Upper lobe of left lung (tissue), 6 donors: ENCODE data around the gene THAP4. TPM values are rescaled to one million over a fixed set of nuclear protein-coding genes. Genes with fewer than 3 reads are reported as not detected.

ENCODE experiments used
- ATAC-seq, 2 donors: fragments of 200-7000 bp; cut with Tn5 transposase; one replicate each; pipeline ENCODE4 v1.9.1; 2022; ENCODE audit warnings: mild to moderate bottlenecking in 2 of 2, moderate library complexity in 2 of 2; ENCODE audit not compliant: low FRiP score in 2 of 2
- DNase-seq, 2 donors: peaks; one replicate each; pipeline ENCODE4 v3.0.0-alpha.2; 2019 to 2020
- H3K27ac ChIP-seq, 4 donors: fragments of 200-600 bp; sonication (generic); one replicate each; pipeline ENCODE4 v1.5.1; 2016 to 2019
- H3K27me3 ChIP-seq, 4 donors: fragments of 200-600 bp; sonication (generic); one replicate each; pipeline ENCODE4 v1.5.1; 2017 to 2019
- H3K36me3 ChIP-seq, 4 donors: fragments of 200-600 bp; sonication (generic); one replicate each; pipeline ENCODE4 v1.5.1; 2016 to 2019
- H3K4me1 ChIP-seq, 4 donors: fragments of 200-600 bp; sonication (generic); one replicate each; pipeline ENCODE4 v1.5.1; 2018 to 2019
- H3K4me3 ChIP-seq, 4 donors: fragments of 200-600 bp; sonication (generic); one replicate each; pipeline ENCODE4 v1.5.1; 2017 to 2019; ENCODE audit warnings: mild to moderate bottlenecking in 2 of 4, moderate library complexity in 1 of 4
- H3K9me3 ChIP-seq, 4 donors: fragments of 200-600 bp; sonication (generic); one replicate each; pipeline ENCODE4 v1.5.1; 2018 to 2019
- CTCF ChIP-seq, 6 experiments: fragments of 450-650 bp in 4 of 6; fragments of 200-600 bp in 2 of 6; sonication (generic) in 2 of 6; IDR thresholded peaks; one replicate each; pipeline ENCODE4 v1.5.1; 2016 to 2019; ENCODE audit warnings: antibody characterized with exemption in 6 of 6
- EP300 ChIP-seq, 4 donors: sonication (generic); formaldehyde crosslinking; IDR thresholded peaks; one replicate each; pipeline ENCODE4 v1.5.1; 2017; ENCODE audit warnings: antibody characterized with exemption in 4 of 4, control low read depth in 2 of 4
- POLR2A ChIP-seq, 4 donors: fragments of 450-650 bp; IDR thresholded peaks; one replicate each; pipeline ENCODE4 v1.5.1; 2016 to 2017; ENCODE audit warnings: antibody characterized with exemption in 4 of 4, mild to moderate bottlenecking in 2 of 4
- POLR2AphosphoS5 ChIP-seq, 2 donors: sonication (generic); formaldehyde crosslinking; IDR thresholded peaks; one replicate each; pipeline ENCODE4 v1.5.1; 2017; ENCODE audit warnings: antibody characterized with exemption in 2 of 2
- WGBS, 2 donors: methylation state at CpG; one replicate each; pipeline ENCODE4 v1.1.5; 2017 to 2018; 5-methylcytosine and 5-hydroxymethylcytosine counted together
- total RNA-seq, 6 donors: library from RNA; depleted of rRNA in 4 of 6; stranded (reverse); fragments of >200 nt in 4 of 6; gene quantifications; one replicate each; pipeline versions ENCODE4 v1.1.0 to v1.2.1, GENCODE V29; 2016 to 2021
- donor health status: DM: no; HTN: no; CAD: no; lungs with moderate emphysema.
- donor health status: DM: no; HTN: yes; CAD: no; lungs with severe emphysema.

THAP4 gene
- total RNA-seq, 6 donors from 2014 or later = 36.6 to 85.9 (median 48.1) TPM

- WGBS, 2 donors = 91 to 95% methylated on average over 12 to 14 of the region's 15 CpGs
These were observed 20.9 kb upstream of the THAP4 start for GRCh38 chr2:241657786-241658254.

GRCh38 chr2:241656190-241656741 lies 19.3 kb upstream of the THAP4 start:
- Histone ChIP-seq H3K4me3 (no peak overlapping the region), H3K36me3 (peaks cover 17 to 97% (median 81%) of the 10 kb centered on the region in 4 donors), H3K9me3 (no peaks in the 10 kb centered on the region), H3K27ac (no peak overlapping the region), H3K4me1 (no peaks in the 10 kb centered on the region), H3K27me3 (no peaks in the 10 kb centered on the region)
- TF ChIP-seq CTCF (IDR thresholded peaks at IDR 0.05) (no peak), EP300 (IDR thresholded peaks at IDR 0.05) (no peak), POLR2A (IDR thresholded peaks at IDR 0.05) (no peak), POLR2AphosphoS5 (IDR thresholded peaks at IDR 0.05) (no peak)
- ATAC-seq = peak in 1 of 2 donors; percentile 7
- 94 to 96% methylated on average over 13 of the region's 13 CpGs for WGBS, 2 donors
- peak in 1 of 2 donors; percentile 63 for DNase-seq

More at GRCh38 chr2:241657786-241658254, 20.9 kb upstream of the THAP4 start:
- DNase-seq (no peak), ATAC-seq (no peak)
- Histone ChIP-seq H3K27ac (no peak overlapping the region), H3K4me3 (no peak overlapping the region), H3K4me1 (no peaks in the 10 kb centered on the region), H3K9me3 (no peaks in the 10 kb centered on the region), H3K27me3 (no peaks in the 10 kb centered on the region), H3K36me3 (peaks cover 17 to 95% (median 76%) of the 10 kb centered on the region in 4 donors)
- no peak for TF ChIP-seq POLR2A (IDR thresholded peaks at IDR 0.05)

GRCh38 chr2:241655516-241656189 lies 18.7 kb upstream of the THAP4 start:
- WGBS, 2 donors = 91 to 94% methylated on average over 17 of the region's 17 CpGs
- Histone ChIP-seq H3K27ac (no peak overlapping the region), H3K4me3 (no peak overlapping the region), H3K9me3 (no peaks in the 10 kb centered on the region), H3K27me3 (no peaks in the 10 kb centered on the region), H3K4me1 (no peaks in the 10 kb centered on the region), H3K36me3 (peaks cover 14 to 97% (median 75%) of the 10 kb centered on the region in 4 donors)
- ATAC-seq (no peak), DNase-seq (peak in 1 of 2 donors; percentile 52)
- TF ChIP-seq EP300 (IDR thresholded peaks at IDR 0.05) = no peak
- TF ChIP-seq CTCF (IDR thresholded peaks at IDR 0.05) = no peak
- no peak for TF ChIP-seq POLR2A (IDR thresholded peaks at IDR 0.05)
- TF ChIP-seq POLR2AphosphoS5 (IDR thresholded peaks at IDR 0.05) = no peak

GRCh38 chr2:241654551-241654950 lies 17.6 kb upstream of the THAP4 start:
- Histone ChIP-seq H3K4me1 (peaks cover 0 to 5% (median 1%) of the 10 kb centered on the region in 4 donors), H3K36me3 (peaks cover 14 to 86% (median 65%) of the 10 kb centered on the region in 4 donors), H3K27me3 (no peaks in the 10 kb centered on the region), H3K27ac (no peak overlapping the region), H3K4me3 (no peak overlapping the region), H3K9me3 (no peaks in the 10 kb centered on the region)
- DNase-seq = no peak
- WGBS, 2 donors = 86 to 90% methylated on average over 10 to 12 of the region's 12 CpGs
- no peak for ATAC-seq
- no peak for TF ChIP-seq POLR2A (IDR thresholded peaks at IDR 0.05)
- no peak for TF ChIP-seq EP300 (IDR thresholded peaks at IDR 0.05)
- no peak for TF ChIP-seq POLR2AphosphoS5 (IDR thresholded peaks at IDR 0.05)

GRCh38 chr2:241653210-241653750 lies 16.3 kb upstream of the THAP4 start:
- H3K36me3 ChIP-seq = peaks cover 14 to 73% (median 54%) of the 10 kb centered on the region in 4 donors
- no peak for DNase-seq

More at GRCh38 chr2:241653210-241653750, 16.3 kb upstream of the THAP4 start:
- no peak overlapping the region for H3K4me3 ChIP-seq
- H3K27ac ChIP-seq = no peak overlapping the region
- WGBS, 2 donors = 94 to 96% methylated on average over 7 to 13 of the region's 13 CpGs
- TF ChIP-seq EP300 (IDR thresholded peaks at IDR 0.05) (no peak), CTCF (IDR thresholded peaks at IDR 0.05) (no peak), POLR2AphosphoS5 (IDR thresholded peaks at IDR 0.05) (no peak), POLR2A (IDR thresholded peaks at IDR 0.05) (no peak)
- no peaks in the 10 kb centered on the region for H3K27me3 ChIP-seq
- no peak for ATAC-seq
- H3K9me3 ChIP-seq = no peaks in the 10 kb centered on the region
- H3K4me1 ChIP-seq = peaks cover 0 to 8% (median 5%) of the 10 kb centered on the region in 4 donors
